GM18502 (cell line): ENCODE results near the gene KREMEN1.

Source experiments
- ATAC-seq: cut with Tn5 transposase; IDR thresholded peaks from one replicate; pipeline ENCODE4 v1.9.1; 2021; ENCODE audit warnings: mild to moderate bottlenecking; ENCODE audit not compliant: unreplicated experiment, poor library complexity

KREMEN1 gene

DNA sequence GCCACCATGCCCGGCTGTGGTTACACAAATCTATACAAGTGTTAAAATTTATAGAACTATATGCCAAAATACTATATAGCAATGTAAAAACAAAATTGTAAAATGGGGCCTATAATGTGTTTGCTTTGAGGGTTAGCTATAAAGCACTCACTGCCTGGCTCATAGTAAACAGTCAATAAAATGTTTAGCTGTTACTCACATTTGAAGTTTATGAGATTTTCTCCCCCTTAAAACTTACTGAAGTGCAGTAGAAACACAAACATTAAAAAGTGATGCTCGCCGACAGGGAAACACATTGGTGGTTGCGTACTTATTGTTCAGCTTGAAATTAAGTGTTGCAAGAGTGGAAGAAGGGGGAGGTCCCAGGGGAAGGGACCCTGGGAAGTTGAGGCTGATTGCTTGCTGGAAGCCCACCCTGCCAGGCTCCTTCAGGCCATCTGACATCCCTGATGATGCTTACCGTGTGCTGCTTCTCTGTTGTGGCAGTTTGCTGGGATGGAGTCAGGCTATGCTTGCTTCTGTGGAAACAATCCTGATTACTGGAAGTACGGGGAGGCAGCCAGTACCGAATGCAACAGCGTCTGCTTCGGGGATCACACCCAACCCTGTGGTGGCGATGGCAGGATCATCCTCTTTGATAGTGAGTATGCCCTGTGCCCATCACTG lies 52.1 kb downstream of the KREMEN1 start:
- ATAC-seq = no peak

DNA sequence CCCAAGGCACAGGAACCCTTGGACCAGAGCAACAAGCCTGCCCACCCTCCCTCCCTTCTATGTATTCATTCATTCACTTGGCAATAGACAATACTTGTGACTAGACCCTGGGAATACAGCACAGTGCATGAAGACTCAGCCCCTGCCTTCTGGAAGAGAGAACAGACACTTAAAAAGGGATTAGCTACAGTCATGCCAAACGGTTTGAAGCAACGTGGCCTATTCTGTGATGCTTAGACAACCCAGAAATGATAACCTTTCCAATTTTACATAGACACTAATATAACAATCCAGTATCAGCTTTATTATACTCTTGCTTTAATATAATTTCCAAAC lies 52.6 kb downstream of the KREMEN1 start:
- ATAC-seq = no peak

DNA sequence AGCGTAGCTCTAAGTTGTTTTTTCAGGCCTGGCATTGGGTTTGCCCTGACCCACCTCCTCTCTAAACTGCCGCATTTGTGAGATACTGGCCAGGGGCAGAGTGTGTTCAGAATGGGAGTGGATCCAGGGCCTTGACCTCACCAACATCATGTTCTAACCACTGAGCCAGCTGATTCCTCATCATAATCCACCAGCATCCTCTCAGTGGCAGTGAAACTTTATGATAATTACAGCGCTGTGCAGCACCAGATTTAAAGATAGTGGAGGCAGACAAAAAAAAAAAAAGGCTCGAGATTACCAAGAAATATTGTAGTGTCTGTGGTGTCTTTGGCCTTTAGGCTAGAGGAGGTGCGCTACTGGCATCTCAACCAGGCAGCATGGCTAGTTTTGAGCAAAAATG lies 53.0 kb downstream of the KREMEN1 start:
- no peak for ATAC-seq

DNA sequence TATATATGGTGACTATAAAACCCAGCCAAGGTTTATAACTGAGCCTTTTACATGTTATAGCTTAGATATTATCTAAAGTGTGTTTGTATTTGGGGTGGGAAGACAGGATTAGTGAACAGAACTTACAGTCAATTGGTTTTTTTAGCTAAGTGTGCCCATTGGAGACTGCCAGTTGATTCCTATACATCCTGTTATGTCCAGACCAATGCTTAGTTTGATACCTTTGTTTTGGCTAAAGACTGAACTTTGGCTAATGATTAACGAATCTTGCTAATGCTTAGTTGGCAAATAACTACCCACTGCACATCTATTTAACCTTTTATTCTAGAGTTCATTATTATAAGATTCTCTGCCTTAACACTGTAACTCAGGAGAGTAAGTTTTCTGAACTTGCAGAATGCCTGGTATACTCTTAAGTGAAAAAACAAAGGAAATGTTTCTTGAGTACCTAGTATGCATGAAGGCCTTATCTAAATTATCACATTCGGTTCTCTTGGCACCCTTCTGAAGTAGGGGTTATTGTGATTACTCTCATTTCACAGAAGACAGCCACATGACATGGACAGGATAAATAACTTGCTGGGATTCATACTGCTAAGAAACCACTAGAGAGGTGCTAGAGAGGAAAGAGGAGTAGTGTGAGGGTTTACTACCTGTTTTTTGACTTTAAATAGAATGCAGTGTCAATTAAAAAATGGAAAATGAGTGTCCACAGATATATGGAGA lies 54.0 kb downstream of the KREMEN1 start:
- no peak for ATAC-seq

DNA sequence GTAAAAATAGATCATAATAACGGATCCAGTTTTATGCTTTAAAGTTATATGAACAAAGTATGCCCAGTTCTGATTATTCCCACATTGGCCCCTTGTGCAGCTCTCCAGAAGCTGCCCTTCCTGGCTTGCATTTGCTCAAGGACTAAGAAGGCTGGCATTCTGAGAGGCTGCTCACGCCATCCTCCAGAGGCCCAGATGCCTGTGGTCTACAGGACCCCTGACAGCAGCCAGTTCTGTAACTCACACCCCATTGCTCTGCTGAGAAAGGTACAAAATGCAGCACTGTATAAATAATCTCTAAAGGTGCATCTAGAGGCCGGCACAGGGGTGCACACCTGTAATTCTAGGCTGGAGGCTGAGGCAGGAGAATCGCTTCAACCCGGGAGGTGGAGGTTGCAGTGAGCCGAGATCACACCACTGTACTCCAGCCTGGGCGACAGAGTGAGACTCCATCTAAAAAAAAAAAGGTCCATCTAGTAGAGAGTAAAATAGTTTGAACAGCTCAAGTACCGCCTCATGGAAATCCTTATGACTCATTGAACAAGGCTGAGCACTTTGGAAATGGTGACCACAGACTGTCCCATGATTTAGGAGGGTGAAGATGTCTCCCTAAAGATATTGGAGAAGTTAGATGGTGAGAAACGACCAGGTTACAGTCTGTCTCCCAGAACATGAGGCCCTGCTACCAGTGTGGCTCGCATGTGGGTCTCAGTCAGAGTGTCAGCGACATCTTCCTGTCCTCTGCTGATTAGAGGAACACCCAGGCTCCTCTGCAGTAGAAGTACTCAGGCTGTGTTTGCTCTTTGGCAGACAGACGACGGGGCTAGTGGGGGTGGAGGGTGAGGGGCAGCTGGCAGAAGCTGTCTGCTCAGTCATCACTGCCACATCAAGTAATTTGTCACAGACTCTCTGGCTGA lies 56.3 kb downstream of the KREMEN1 start:
- ATAC-seq = no peak

DNA sequence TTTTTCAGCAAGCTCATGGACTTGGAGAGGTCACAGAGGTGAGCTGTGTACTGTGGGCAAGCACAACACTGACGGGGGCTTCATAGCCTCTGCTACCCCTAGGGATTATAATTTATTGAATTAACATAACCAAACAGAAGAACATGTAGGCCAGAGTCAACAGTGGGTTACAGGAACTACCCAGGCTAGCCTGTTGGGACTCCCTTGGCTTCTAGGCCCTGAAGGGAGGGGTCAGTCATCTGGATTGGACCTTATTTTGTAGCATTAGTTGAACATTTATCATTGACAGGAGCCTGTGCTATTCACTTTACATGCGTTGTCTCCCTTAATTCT lies 56.9 kb downstream of the KREMEN1 start:
- ATAC-seq = no peak

DNA sequence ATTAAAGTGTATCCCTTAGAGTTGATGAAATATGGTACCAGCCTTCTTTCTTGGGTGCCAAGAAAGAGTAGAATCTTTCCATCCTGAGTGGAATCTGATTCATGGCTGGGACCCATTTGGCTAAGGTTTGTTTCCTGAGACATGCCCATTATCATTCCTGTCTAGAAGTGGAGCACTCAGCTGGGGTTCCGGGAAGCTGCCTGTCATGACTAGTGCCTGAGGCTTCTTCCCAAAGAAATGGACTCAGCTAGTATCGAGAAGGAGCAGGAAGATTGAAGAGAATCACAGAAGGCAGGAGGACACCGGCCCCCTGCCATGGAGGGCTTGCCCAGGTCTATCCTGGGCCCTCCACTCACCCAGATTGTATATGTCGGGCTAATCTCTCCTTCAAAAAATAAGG lies 57.6 kb downstream of the KREMEN1 start:
- no peak for ATAC-seq

DNA sequence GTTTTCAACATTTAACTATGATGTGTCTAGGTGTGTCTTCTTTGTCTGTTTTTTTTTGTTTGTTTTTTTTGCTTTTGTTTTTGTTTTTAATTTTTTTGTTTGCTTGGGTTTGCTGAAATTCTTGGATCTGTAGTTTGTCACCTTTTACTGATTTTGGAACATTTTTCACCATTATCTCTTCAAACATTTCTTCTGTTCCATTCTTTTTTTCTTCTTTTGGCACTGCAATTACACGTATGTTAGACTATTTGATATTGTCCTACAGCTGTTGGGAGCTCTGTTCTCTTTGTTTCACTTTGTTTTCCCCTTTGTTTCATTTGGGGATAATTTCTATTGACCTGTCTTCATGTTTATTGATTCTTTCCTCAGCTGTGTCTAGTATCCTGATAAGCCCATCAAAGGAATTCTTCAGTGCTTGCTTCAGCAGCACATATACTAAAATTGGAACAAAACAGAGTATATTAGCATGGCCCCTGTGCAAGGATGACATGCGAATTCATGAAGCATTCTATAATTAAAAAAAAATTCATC lies 60.8 kb downstream of the KREMEN1 start:
- no peak for ATAC-seq

DNA sequence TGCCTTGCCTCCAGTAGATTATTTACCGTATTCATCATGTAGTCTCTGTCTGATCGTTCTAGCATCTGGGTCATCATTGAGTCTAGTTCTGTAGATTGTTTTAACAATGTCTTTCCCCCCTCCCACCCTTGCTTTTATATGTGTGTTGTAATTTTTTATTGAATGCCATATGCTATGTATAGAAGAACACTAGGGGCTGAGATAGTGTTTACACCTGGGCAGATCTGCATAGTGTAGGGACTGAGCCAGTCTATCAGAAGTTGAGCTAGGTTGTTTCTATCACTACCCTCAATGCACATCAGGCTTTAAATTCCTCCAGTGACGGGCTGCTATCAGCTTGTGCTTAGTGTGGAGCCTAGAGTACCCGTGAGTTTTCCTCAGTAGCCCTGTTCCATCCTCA lies 61.6 kb downstream of the KREMEN1 start:
- ATAC-seq = no peak

DNA sequence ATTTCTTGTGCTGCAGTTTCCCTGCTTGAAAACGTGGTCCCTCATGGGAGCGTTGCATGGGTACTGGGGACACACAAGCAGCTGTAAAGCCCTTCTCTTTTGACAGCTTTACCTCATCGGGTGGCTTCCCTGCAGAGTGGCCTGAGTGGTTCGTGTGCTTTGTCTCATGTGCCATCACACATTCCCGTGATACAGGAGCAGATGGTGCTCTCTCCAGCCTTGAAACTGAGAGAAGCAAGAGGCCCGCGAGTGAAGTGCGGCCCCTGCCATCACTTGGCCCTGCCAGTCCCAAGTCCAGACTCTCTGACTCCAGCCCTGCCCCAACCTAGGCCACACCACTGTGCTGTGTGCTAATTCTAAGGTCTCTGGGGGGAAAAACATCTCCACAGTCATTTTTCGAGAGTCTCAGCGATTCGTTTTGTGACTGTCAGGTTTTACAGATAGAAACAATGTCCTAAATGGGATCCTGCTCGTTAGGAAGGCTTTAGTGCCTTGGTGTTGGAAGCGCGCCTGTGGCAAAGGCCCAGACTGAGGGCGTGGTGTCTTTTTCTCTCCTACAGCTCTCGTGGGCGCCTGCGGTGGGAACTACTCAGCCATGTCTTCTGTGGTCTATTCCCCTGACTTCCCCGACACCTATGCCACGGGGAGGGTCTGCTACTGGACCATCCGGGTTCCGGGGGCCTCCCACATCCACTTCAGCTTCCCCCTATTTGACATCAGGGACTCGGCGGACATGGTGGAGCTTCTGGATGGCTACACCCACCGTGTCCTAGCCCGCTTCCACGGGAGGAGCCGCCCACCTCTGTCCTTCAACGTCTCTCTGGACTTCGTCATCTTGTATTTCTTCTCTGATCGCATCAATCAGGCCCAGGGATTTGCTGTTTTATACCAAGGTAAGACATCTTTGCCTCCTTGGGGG lies 64.2 kb downstream of the KREMEN1 start:
- ATAC-seq = no peak

DNA sequence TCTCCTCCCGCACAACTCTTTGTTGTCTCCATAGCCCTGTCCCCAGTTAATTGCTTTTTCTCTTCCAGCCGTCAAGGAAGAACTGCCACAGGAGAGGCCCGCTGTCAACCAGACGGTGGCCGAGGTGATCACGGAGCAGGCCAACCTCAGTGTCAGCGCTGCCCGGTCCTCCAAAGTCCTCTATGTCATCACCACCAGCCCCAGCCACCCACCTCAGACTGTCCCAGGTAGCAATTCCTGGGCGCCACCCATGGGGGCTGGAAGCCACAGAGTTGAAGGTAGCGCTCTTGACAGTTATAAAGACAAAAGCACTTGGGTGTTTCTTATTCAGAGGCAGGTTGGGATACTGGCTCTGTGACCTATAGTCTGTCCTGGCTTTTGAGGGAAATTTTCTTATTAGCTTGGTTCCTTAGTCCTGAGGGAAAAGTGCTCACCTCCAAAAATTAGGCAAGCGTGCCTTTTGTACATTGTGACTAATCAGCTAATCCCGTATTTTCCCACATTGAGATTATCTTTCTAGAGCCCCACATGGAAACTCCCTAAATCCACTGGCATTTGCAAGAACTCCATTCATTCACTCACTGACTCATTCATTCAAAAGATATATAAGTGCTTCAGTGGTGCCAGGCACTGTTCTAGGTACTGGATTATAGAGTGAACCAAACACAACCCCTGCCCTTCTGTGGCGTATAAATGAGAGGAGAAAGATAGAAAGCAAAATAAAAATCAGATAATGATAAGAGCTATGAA lies 65.9 kb downstream of the KREMEN1 start:
- ATAC-seq = no peak

DNA sequence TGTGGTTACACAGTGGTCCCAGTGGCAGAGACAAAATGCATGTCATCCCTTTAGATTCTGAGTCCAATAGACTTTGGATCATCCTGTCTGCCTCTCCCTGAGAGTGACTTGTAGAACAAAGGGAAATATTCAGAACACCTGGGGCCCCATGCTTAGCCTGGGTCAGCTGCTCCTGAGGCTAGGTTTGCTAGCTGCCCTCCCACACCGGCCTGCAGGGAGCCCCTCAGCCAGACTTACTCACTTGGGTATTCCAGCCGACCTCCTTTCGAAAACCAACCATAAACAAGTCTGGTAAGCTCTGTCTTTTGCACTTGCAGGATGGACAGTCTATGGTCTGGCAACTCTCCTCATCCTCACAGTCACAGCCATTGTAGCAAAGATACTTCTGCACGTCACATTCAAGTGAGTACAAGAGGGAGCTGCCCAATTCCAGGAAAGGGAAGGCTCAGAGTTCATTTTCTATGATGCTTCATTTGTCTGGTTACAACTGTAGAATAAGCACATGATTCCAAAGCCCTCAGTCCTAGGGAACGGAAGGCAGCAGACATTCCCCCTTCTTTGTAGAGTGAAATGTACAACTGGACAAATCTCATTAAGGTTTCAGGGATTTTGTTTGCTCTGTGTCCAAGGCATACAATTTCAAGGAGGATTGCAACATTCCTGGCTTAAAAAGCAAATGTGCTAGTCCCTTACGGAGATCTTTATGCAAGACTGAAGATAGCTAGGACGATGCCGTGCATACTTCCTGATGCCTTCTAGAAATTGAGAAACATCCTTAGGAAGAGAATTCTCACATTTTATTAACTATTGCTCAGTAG lies 67.3 kb downstream of the KREMEN1 start:
- ATAC-seq = no peak

DNA sequence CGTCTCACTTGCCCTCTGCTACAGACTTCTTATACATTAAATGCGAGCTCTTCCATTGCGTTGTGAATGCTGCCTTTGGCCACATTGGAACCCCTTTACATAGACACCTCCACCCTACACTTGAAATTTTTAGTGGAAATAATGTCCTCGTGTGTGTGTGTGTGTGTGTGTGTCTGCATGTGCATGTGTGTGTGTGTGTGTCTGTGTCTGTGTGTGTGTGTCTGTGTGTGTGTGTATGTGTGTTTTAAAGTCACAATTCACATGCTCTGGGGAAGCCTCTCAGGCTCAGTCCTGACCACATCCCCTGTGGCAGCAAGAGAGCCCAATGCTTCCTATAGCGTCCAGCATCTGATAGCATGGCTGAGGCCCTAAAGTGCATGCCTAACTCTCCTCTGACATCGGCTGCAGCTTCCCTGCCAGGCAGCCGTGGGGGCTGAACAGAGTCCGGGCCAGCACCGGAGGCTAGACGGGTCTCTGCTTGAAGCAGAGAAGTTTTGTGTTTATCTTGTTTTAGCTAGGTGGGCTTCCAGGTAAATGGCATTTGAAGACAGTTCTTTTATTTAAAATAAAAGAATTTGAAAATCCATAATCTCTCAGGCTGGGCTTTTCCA lies 68.3 kb downstream of the KREMEN1 start:
- ATAC-seq = no peak

DNA sequence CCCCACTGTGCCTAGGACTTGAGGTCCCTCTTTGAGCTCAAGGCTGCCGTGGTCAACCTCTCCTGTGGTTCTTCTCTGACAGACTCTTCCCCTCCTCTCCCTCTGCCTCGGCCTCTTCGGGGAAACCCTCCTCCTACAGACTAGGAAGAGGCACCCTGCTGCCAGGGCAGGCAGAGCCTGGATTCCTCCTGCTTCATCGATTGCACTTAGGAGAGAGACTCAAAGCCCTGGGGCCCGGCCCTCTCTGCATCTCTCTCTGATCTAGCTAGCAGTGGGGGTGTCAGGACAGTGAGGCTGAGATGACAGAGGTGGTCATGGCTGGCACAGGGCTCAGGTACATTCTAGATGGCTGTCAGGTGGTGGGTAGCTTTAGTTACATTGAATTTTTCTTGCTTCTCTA lies 69.3 kb downstream of the KREMEN1 start:
- ATAC-seq = no peak

DNA sequence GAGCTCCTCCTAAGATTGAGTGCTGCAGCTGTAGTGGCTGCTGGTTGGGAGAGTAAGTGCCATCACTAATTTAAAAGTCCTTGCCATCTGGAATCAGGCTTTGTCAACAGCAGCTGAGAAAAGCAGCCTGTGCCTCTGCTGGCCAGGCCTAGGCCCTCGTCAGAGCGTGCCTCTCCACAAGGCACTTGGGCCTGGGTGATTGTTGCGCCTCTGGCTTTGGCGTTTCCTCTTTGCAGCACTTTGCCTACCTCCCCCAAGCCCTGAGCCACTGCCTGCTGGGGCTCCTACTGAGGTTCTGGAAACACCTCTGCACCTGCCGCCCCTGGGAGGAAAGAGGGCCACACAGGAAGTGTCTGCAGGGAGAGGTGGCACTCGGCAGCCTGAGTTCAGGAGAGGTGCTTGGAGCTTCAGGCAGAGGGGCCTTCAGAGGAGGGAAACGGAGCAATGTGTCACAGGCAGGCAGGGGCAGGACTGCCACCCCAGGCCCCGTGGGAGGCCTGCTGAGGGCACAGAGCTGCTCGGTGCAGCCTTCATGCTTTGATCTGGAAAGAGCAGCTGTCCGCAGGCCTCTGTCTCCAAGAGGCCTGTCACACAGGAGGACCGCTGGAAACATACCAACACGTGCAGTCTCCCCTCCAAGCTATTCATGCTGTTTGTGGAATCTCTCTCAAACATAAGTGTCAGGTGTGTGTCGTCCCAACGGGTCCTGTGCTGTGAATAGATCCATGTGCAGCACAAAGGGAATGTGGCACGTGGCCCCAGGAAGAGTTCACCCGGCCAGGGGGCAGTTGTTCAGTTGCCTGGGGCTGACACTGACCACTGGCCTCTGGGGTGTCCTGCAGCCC lies 71.3 kb downstream of the KREMEN1 start:
- no peak for ATAC-seq

DNA sequence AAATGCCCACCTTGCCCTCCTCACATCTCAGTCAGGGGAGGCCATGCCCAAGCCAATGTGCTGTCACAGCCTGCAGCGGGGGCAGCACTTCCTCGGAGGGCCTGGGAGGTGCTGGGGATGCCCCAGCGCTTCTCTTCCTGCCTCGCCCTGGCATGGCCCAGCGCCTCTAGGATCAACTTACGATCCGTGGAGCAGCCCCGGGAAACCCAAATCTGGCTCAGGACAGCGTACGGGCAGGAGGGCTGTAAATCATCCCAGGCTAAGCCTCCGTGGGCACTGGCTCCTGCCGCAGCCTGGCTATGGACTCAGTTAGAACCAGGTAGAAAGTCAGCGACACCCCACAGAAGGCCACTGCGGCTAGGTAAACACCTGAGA lies 71.9 kb downstream of the KREMEN1 start:
- no peak for ATAC-seq

DNA sequence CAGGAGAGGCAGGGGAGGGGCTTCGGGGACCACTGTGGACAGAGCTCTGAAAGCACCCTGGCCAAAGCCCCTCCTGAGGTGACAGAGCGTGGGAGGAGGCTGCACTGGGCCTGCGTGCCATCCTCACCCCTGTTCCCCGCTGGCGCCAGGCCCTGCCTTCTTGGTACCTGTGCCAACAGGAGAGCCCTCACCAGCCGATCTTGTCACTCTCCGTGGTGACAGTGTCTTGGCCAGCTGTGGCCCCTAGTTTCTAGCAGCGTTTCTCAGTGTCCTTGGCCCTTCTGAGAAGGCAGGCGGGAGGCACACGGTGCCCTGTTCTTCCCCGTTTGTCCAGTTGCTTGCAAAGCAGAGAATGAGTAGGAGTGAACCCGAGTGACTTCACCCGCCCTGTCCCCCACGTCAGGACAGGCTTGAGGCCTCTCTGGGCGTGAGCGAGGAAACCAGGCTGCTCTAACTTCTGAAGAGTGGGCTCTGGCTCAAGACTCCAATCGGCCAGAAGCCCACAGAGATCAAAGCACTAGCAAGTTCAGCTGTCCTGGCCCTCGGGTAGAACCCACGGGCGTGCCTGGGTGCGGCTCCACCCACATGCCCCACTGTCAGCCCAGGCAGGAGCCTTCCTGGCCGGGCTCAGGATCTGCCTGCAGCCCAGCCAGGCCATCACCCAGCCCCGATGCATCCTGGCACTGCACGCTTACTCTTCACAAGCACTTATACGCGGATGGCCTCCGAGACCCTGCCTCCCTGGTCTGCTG lies 72.7 kb downstream of the KREMEN1 start:
- ATAC-seq = no peak
